Trophoblast cell (in vitro differentiated cells and primary cell): ENCODE data around the gene KAT7.

ENCODE experiments used
- DNase-seq, 2 donors: peaks; one replicate each; pipeline ENCODE4 v3.0.0-alpha.2; 2016
- H2AFZ ChIP-seq: 2 replicates; pipeline ENCODE4 v1.6.1; 2013; ENCODE audit warnings: low read length, moderate library complexity, mild to moderate bottlenecking; ENCODE audit not compliant: insufficient read depth, poor library complexity
- H2AK5ac ChIP-seq: 2 replicates; pipeline ENCODE4 v1.6.1; 2013; ENCODE audit warnings: mild to moderate bottlenecking, low read length
- H2BK120ac ChIP-seq: 2 replicates; pipeline ENCODE4 v1.6.1; 2013; ENCODE audit warnings: low read length, mild to moderate bottlenecking, moderate library complexity; ENCODE audit not compliant: insufficient read depth, poor library complexity
- H2BK12ac ChIP-seq: 2 replicates; pipeline ENCODE4 v1.6.1; 2013; ENCODE audit warnings: mild to moderate bottlenecking, low read length, moderate library complexity
- H2BK5ac ChIP-seq: 2 replicates; pipeline ENCODE4 v1.6.1; 2013; ENCODE audit warnings: low read length, low read depth, moderate library complexity, mild to moderate bottlenecking; ENCODE audit not compliant: poor library complexity
- H3K14ac ChIP-seq: 2 replicates; pipeline ENCODE4 v1.6.1; 2013; ENCODE audit warnings: mild to moderate bottlenecking, low read length
- H3K18ac ChIP-seq: 2 replicates; pipeline ENCODE4 v1.6.1; 2013; ENCODE audit warnings: mild to moderate bottlenecking, low read length
- H3K23ac ChIP-seq: 2 replicates; pipeline ENCODE4 v1.6.1; 2013; ENCODE audit warnings: low read length
- H3K27ac ChIP-seq: 2 replicates; pipeline ENCODE4 v1.5.1; 2013; ENCODE audit warnings: low read depth, mild to moderate bottlenecking, inconsistent platforms, low read length, moderate library complexity
- H3K27me3 ChIP-seq: 2 replicates; pipeline ENCODE4 v1.6.1; 2013; ENCODE audit warnings: inconsistent platforms, mild to moderate bottlenecking, low read length, moderate library complexity; ENCODE audit not compliant: insufficient read depth
- H3K36me3 ChIP-seq, 2 experiments: 1 replicate in 1 of 2; 2 replicates in 1 of 2; pipeline ENCODE4 v1.6.1; 2013; ENCODE audit warnings: low read length in 2 of 2, mild to moderate bottlenecking in 2 of 2, moderate library complexity in 1 of 2; ENCODE audit not compliant: insufficient read depth in 2 of 2, control insufficient read depth in 1 of 2
- H3K4ac ChIP-seq: 2 replicates; pipeline ENCODE4 v1.6.1; 2013; ENCODE audit warnings: low read depth, mild to moderate bottlenecking, low read length, moderate library complexity
- H3K4me1 ChIP-seq, 2 experiments: 1 replicate in 1 of 2; 2 replicates in 1 of 2; pipeline ENCODE4 v1.6.1; 2013; ENCODE audit warnings: low read length in 2 of 2, mild to moderate bottlenecking in 2 of 2, moderate library complexity in 1 of 2; ENCODE audit not compliant: insufficient read depth in 2 of 2, control insufficient read depth in 1 of 2
- H3K4me2 ChIP-seq: 2 replicates; pipeline ENCODE4 v1.6.1; 2013; ENCODE audit warnings: inconsistent platforms, mild to moderate bottlenecking, low read length, moderate library complexity
- H3K4me3 ChIP-seq: 2 replicates; pipeline ENCODE4 v1.5.1; 2013; ENCODE audit warnings: mild to moderate bottlenecking, low read depth, low read length, inconsistent platforms
- H3K79me1 ChIP-seq: one replicate; pipeline ENCODE4 v1.6.1; 2013; ENCODE audit warnings: low read length
- H3K79me2 ChIP-seq: 2 replicates; pipeline ENCODE4 v1.6.1; 2013; ENCODE audit warnings: low read length, mild to moderate bottlenecking; ENCODE audit not compliant: control insufficient read depth, insufficient read depth, poor library complexity
- H3K9ac ChIP-seq: 2 replicates; pipeline ENCODE4 v1.6.1; 2013; ENCODE audit warnings: mild to moderate bottlenecking, low read length
- H3K9me3 ChIP-seq: 2 replicates; pipeline ENCODE4 v1.6.1; 2013; ENCODE audit warnings: low read depth, mild to moderate bottlenecking, control low read depth, inconsistent platforms, low read length; ENCODE audit not compliant: insufficient read depth
- H4K12ac ChIP-seq: 2 replicates; pipeline ENCODE4 v1.6.1; 2013; ENCODE audit warnings: low read depth, mild to moderate bottlenecking, low read length, moderate library complexity
- H4K8ac ChIP-seq: 2 replicates; pipeline ENCODE4 v1.6.1; 2013; ENCODE audit warnings: low read depth, mild to moderate bottlenecking, low read length, moderate library complexity
- H4K91ac ChIP-seq: one replicate; pipeline ENCODE4 v1.6.1; 2013; ENCODE audit warnings: low read depth, mild to moderate bottlenecking, low read length, moderate library complexity
- WGBS: extraction: QIAGEN DNeasy Blood & Tissue Kit; methylation state at CpG from one replicate; pipeline ENCODE4 v1.1.7; 2013; ENCODE audit warnings: missing lambda C conversion rate; ENCODE audit not compliant: insufficient read length, insufficient coverage; ENCODE audit errors: extremely low coverage; 5-methylcytosine and 5-hydroxymethylcytosine counted together

The KAT7 gene

DNA sequence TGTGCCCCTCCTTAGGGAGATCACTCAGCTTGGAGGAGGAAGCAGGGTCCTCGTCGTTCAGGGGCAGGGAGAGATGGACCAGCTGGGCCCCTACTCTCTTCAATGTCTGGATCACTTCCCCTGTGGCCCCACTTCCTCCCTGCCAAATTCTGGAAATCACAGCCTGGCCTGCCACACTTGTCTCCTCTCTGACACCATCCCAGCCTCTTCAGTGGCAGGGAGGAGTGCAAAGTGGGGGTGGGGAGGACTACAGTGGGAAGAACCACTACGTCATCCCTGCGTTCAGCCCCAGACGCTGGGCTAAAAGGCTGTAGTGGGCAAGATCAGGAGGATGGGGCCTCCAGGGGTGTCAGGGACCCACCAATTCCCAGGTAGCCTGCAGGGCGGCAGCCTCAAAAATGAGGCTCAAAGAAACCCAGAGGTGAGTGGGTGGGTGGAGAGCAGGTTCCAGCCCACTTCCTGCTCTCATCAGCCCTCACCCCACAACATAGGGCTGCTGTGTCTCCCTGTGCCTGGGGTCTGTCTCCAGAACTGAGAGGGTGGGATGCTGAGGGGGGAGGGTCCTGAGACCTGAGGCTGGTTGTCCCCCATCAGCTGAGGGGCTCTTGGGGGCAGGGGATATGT is 84.4 kb downstream of the KAT7 start:
- Histone ChIP-seq H3K18ac (peak overlapping the region; percentile 13), H4K12ac (no peak overlapping the region), H4K91ac (peak overlapping the region; percentile 78), H3K14ac (peak overlapping the region; percentile 9), H3K4ac (no peak overlapping the region), H3K9ac (no peak overlapping the region), H2BK12ac (peak overlapping the region; percentile 74), H3K4me2 (no peak overlapping the region), H3K23ac (no peak overlapping the region), H2BK5ac (no peak overlapping the region), H3K27me3 (no peaks in the 10 kb centered on the region), H2BK120ac (peak overlapping the region; percentile 21), H3K79me1 (peaks cover 13% of the 10 kb centered on the region), H4K8ac (peak overlapping the region; percentile 45), H3K9me3 (no peaks in the 10 kb centered on the region), H3K79me2 (peaks cover 3% of the 10 kb centered on the region), H3K27ac (no peak overlapping the region), H3K4me1 (peaks cover 22 to 25% of the 10 kb centered on the region in 2 experiments), H2AFZ (no peak overlapping the region), H2AK5ac (peak overlapping the region; percentile 75), H3K36me3 (no peaks in the 10 kb centered on the region), H3K4me3 (no peak overlapping the region)
- no peak for DNase-seq
- WGBS = no CpG with 5 or more reads among the region's 6 CpGs

GRCh38 chr17:49873466-49873865 is 85.0 kb downstream of the KAT7 start:
- no peak overlapping the region for H2AK5ac ChIP-seq
- H4K12ac ChIP-seq = no peak overlapping the region
- no peaks in the 10 kb centered on the region for H3K9me3 ChIP-seq
- peaks cover 13% of the 10 kb centered on the region for H3K79me1 ChIP-seq
- H2BK12ac ChIP-seq = no peak overlapping the region
- no CpG with 5 or more reads among the region's 6 CpGs for WGBS
- H3K79me2 ChIP-seq = peaks cover 3% of the 10 kb centered on the region
- H3K36me3 ChIP-seq = no peaks in the 10 kb centered on the region
- H3K23ac ChIP-seq = no peak overlapping the region
- no peak overlapping the region for H3K4ac ChIP-seq
- H3K4me2 ChIP-seq = no peak overlapping the region
- no peaks in the 10 kb centered on the region for H3K27me3 ChIP-seq
- peak overlapping the region; percentile 52 for H4K91ac ChIP-seq
- H3K14ac ChIP-seq = no peak overlapping the region
- peaks cover 22 to 25% of the 10 kb centered on the region in 2 experiments for H3K4me1 ChIP-seq
- no peak overlapping the region for H2BK5ac ChIP-seq
- peak overlapping the region; percentile 7 for H2BK120ac ChIP-seq
- H2AFZ ChIP-seq = no peak overlapping the region
- no peak overlapping the region for H3K18ac ChIP-seq
- DNase-seq = no peak
- no peak overlapping the region for H3K4me3 ChIP-seq
- H4K8ac ChIP-seq = peak overlapping the region; percentile 39
- no peak overlapping the region for H3K27ac ChIP-seq
- no peak overlapping the region for H3K9ac ChIP-seq

GRCh38 chr17:49873926-49874325 is 85.4 kb downstream of the KAT7 start:
- no peak overlapping the region for H3K4me3 ChIP-seq
- H2BK12ac ChIP-seq = peak overlapping the region; percentile 87
- no CpG with 5 or more reads among the region's 3 CpGs for WGBS
- H3K23ac ChIP-seq = no peak overlapping the region
- no peak overlapping the region for H4K12ac ChIP-seq
- no peak overlapping the region for H3K27ac ChIP-seq
- H3K9me3 ChIP-seq = no peaks in the 10 kb centered on the region
- no peak overlapping the region for H2AFZ ChIP-seq
- H3K79me1 ChIP-seq = peaks cover 13% of the 10 kb centered on the region
- H3K18ac ChIP-seq = peak overlapping the region; percentile 60
- no peaks in the 10 kb centered on the region for H3K36me3 ChIP-seq
- H2AK5ac ChIP-seq = peak overlapping the region; percentile 81
- H3K79me2 ChIP-seq = peaks cover 3% of the 10 kb centered on the region
- H3K27me3 ChIP-seq = no peaks in the 10 kb centered on the region
- H3K4ac ChIP-seq = peak overlapping the region; percentile 48
- H3K4me2 ChIP-seq = no peak overlapping the region
- H2BK120ac ChIP-seq = peak overlapping the region; percentile 89
- H3K14ac ChIP-seq = peak overlapping the region; percentile 66
- DNase-seq = no peak
- peak overlapping the region; percentile 58 for H2BK5ac ChIP-seq
- peaks cover 23 to 26% of the 10 kb centered on the region in 2 experiments for H3K4me1 ChIP-seq
- peak overlapping the region; percentile 87 for H4K91ac ChIP-seq
- H3K9ac ChIP-seq = no peak overlapping the region
- peak overlapping the region; percentile 39 for H4K8ac ChIP-seq

DNA sequence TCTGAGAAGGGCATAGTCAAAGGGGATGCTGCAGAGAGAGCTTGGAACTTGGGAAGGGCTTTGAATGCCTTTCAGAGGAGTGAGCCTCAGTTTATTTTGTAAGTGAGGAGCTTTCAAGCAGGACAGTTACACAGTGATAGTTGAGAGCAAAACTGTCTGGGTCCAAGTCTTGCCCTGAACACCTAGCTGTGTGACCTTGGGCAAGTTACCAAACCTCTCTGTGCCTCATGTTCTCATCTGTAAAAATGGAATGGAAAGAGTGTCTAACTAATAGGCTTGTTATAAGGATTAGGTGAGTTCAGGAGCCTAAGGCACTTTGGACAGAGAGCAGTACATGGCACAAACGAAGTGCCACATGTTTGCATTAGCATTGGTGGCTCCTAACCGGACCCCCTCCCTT is 86.4 kb downstream of the KAT7 start:
- Histone ChIP-seq H3K18ac (no peak overlapping the region), H3K23ac (no peak overlapping the region)

More for the DNA sequence above, 86.4 kb downstream of the KAT7 start:
- H3K4me3 ChIP-seq = no peak overlapping the region
- H3K79me1 ChIP-seq = peaks cover 19% of the 10 kb centered on the region
- H2AFZ ChIP-seq = no peak overlapping the region
- no peak overlapping the region for H3K4me2 ChIP-seq
- WGBS = no CpG with 5 or more reads among the region's 2 CpGs
- H2AK5ac ChIP-seq = peak overlapping the region; percentile 81
- peaks cover 3% of the 10 kb centered on the region for H3K79me2 ChIP-seq
- no peak overlapping the region for H4K8ac ChIP-seq
- H3K9ac ChIP-seq = no peak overlapping the region
- no peak overlapping the region for H4K12ac ChIP-seq
- H3K27me3 ChIP-seq = no peaks in the 10 kb centered on the region
- H3K14ac ChIP-seq = no peak overlapping the region
- H3K9me3 ChIP-seq = no peaks in the 10 kb centered on the region
- H3K4ac ChIP-seq = no peak overlapping the region
- H3K4me1 ChIP-seq = peaks cover 30 to 36% of the 10 kb centered on the region in 2 experiments
- H2BK5ac ChIP-seq = no peak overlapping the region
- H3K36me3 ChIP-seq = no peaks in the 10 kb centered on the region
- no peak for DNase-seq
- no peak overlapping the region for H3K27ac ChIP-seq
- H2BK120ac ChIP-seq = no peak overlapping the region
- peak overlapping the region; percentile 87 for H2BK12ac ChIP-seq
- H4K91ac ChIP-seq = peak overlapping the region; percentile 87
